Measurements from ENCODE around the gene GRK2.

GRK2 gene

GRCh38 chr11:67284811-67285540 is 18.7 kb downstream of the GRK2 start:
- DNase-seq = no peak

- no peak for DNase-seq
Measured at GRCh38 chr11:67285541-67286498, 19.5 kb downstream of the GRK2 start.

- DNase-seq = no peak
Measured at GRCh38 chr11:67286621-67287333, 20.5 kb downstream of the GRK2 start.

GRCh38 chr11:67287355-67288197 is 21.3 kb downstream of the GRK2 start:
- no peak for DNase-seq

GRCh38 chr11:67288198-67288451 is 21.9 kb downstream of the GRK2 start:
- DNase-seq = no peak

- peak; percentile 50 for DNase-seq
Measured at GRCh38 chr11:67288452-67289225, 22.4 kb downstream of the GRK2 start.

GRCh38 chr11:67289226-67289650 is 23.0 kb downstream of the GRK2 start, which contains the start of gene ANKRD13D:
Gene ANKRD13D, plus strand, starts transcription at chr11:67289303. Its CDS starts 158 bp downstream, at chr11:67289461.
- no peak for DNase-seq

GRCh38 chr11:67289651-67290479 is 23.6 kb downstream of the GRK2 start:
- DNase-seq = no peak

- DNase-seq = no peak
Measured at GRCh38 chr11:67290801-67291200, 24.5 kb downstream of the GRK2 start.

GRCh38 chr11:67291481-67292381 is 25.5 kb downstream of the GRK2 start:
- no peak for DNase-seq

- DNase-seq = no peak
Measured at GRCh38 chr11:67292671-67293070, 26.4 kb downstream of the GRK2 start.

- no peak for DNase-seq
Measured at GRCh38 chr11:67293090-67293489, 26.8 kb downstream of the GRK2 start.

- no peak for DNase-seq
Measured at GRCh38 chr11:67295846-67296245, 29.6 kb downstream of the GRK2 start.

GRCh38 chr11:67298786-67299185 is 32.5 kb downstream of the GRK2 start:
- DNase-seq = no peak

GRCh38 chr11:67299471-67300191 is 33.4 kb downstream of the GRK2 start:
- DNase-seq = no peak

GRCh38 chr11:67300256-67300755 is 34.0 kb downstream of the GRK2 start:
- DNase-seq = no peak

- no peak for DNase-seq
Measured at GRCh38 chr11:67300756-67301312, 34.6 kb downstream of the GRK2 start.

GRCh38 chr11:67301313-67301921 is 35.1 kb downstream of the GRK2 start:
- DNase-seq = no peak

Data from NCI-H1694 treated with DMSO at 0.1 percent for 48 hours (cell line).